OCI-LY1 (cell line): ENCODE measurements around the gene GBF1.

Source experiments
- CTCF ChIP-seq: fragments of 200-600 bp; sonication (generic), shearing (Covaris generic); IDR thresholded peaks from 2 replicates; pipeline ENCODE4 v1.5.1; 2017; ENCODE audit warnings: mild to moderate bottlenecking, antibody characterized with exemption, low read length, moderate library complexity, mixed read lengths
- EZH2 ChIP-seq: fragments of 200-600 bp; sonication (generic), shearing (Covaris generic); IDR thresholded peaks from 2 replicates; pipeline ENCODE4 v1.8.0; 2017; ENCODE audit warnings: borderline replicate concordance, mixed run types, mild to moderate bottlenecking, antibody characterized with exemption, low read length, moderate library complexity, mixed read lengths

- TF ChIP-seq CTCF (no peak), EZH2 (no peak)
Measured at GRCh38 chr10:102326031-102326430, 80.7 kb downstream of the GBF1 start.
